Stimulated activated CD4-positive, alpha-beta T cell treated with anti-CD3 and anti-CD28 coated beads, TNF-alpha, amount 100 ng/mL, for 48 hours (primary cell): ENCODE results near the gene ENHO.
"Not testable (repeated sequence)": the region's sequence is repeated elsewhere in the genome, so short reads cannot be mapped to it uniquely, and the experiment has no call there.

Experiments
- DNase-seq, 3 donors: peaks; one replicate each; pipeline ENCODE4 v3.0.0-alpha.2; 2020; ENCODE audit warnings: low read depth in 3 of 3

Gene ENHO

DNA sequence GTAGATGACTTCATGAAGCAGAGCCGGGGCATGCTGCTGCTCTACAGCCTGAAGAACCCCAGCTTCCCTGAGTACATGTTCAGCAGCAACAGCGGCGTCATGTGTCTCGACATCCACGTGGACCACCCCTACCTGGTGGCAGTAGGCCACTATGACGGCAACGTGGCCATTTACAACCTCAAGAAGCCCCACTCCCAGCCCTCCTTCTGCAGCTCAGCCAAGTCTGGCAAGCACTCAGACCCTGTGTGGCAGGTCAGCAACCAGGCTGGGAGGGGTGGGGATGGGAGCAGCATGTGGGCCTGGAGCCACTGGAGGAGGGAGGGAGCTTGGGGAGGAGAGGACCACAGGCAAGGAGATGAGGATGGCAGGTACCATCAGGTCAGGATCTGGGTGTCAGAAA, 16.2 kb downstream of the ENHO start:
- DNase-seq: no peak

DNA sequence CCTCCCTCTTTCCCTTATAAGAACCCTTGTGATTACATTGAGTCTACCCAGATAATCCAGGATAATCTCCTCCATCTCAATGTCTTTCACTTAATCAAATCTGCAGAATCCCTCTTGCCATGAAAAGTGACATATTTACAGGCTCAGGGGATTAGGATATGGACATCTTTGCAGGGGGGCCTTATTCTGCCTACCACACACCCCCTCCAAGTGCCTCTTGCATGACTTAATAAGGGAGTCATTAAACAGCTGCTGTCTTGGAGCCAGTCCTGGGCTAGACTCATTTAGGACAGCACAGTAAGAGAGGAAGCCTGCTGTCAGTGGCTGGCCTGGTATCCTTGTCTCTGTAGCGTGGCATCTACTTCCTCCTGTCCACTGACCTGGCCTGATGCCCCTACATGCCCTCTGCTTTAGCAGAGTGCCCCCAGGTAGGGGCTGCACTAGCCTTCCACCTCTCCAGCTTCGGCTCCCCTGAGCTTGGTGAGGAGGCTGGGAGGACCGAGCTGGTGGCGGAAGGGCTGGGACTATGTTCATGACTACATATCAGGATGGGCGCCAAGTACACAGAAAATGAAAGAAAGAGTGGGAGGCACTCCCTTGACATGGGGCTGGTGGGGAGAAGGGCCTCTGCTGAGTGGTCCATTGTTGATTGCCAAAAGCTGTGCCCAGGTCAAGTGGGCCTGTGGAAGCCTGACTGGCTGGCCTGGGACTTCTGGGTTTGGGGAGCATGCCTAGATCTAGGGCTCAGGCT, 17.2 kb downstream of the ENHO start:
- no peak for DNase-seq

GRCh38 chr9:34503406-34503805, 19.4 kb downstream of the ENHO start:
- no peak for DNase-seq

- DNase-seq: no peak
Observed at GRCh38 chr9:34502891-34503290, 19.9 kb downstream of the ENHO start.

GRCh38 chr9:34502471-34502870, 20.3 kb downstream of the ENHO start:
- no peak for DNase-seq

- no peak for DNase-seq
Observed at GRCh38 chr9:34501889-34502425, 20.8 kb downstream of the ENHO start.

DNA sequence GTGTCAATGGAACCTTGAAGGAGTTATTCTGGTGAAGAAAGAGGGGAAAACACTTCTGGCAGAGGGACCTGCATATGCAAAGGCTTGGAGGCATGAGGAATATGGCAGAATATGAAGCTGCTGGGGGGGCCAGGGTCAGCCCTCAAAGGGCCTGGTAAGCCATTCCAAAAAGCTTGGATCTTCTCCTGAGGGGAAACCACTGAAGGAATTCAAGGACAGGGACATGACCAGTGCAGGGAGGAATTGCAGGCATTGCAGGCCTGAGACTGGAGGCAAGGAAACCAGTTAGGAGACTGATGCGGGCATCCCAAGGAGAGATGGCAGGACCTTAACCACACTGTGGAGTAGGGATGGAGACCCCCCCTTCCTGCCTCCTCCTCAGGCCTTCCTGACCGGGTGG, 21.4 kb downstream of the ENHO start:
- no peak for DNase-seq

GRCh38 chr9:34500623-34501267, 22.0 kb downstream of the ENHO start:
- DNase-seq: peak; percentile 65 to 82 (median 71)

DNA sequence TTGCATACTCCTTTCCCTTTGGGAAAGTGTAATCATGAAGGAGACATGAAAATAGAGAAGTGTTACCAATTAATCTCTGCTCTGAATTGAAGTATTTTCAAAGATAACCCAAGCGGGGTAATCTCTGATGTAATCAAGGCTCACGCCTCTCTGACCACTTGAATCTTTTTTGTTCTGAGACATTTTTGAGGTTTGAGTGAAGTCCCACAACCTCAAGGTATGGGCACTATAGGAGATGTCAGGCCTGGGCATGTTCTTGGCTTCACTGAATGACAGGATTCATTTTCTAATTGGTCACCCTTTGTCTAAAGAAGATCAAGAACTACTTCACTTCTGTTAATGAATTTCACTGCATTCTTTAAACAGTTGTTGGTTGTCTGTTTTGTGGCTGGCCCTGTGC, 23.7 kb downstream of the ENHO start:
- DNase-seq: no peak

GRCh38 chr9:34498553-34498952, 24.2 kb downstream of the ENHO start:
- no peak for DNase-seq

- no peak for DNase-seq
Observed at GRCh38 chr9:34496149-34496712, 26.6 kb downstream of the ENHO start.

DNA sequence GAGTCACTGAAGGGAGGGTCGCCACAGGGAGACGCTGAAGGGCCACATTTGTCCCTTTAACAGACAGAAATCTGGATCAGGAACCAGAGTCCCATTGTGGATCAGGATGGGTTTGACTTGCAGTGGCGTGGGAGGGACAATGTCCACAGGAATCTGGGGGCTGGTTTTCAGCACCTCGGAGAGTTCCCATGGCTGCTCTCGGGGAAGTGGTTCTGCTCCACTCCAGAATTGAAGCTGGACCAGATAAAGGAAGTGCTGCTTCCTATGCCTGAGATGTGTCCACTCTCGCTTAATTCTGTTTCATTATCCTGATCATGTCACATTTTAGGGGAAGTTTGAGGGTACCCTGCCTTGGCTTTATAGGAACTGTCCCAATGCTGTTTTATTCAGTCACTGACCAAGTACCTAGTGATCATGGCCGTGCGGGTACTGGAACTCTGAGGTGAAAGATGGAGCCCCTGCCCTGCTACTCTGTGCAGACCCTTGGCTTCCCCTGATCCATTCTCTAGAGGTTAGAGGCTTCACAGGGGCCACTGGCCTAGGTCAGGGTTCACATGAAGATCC, 28.7 kb downstream of the ENHO start:
- DNase-seq: no peak

DNA sequence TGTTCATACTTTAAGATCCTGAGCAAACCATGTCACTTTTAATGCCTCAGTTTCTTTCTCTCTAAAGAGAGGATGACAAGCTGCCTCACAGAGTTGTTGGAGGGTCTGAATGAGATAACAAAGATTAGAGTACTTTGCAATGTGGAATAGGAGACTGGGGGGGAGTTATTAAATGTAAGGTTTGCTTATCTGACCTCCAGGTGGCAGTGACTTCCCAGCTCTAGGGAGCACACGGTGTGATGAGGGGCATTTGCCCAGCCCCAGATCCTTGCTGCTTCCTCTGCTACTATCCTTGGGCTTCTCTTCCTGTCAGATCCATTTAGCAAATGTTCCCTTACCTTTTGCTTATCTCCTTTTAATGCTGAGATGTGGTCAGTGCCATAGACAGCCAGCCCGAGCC, 30.7 kb downstream of the ENHO start:
- DNase-seq: no peak

GRCh38 chr9:34491596-34491995, 31.2 kb downstream of the ENHO start:
- no peak for DNase-seq

- DNase-seq: no peak
Observed at GRCh38 chr9:34490760-34491159, 32.0 kb downstream of the ENHO start.

DNA sequence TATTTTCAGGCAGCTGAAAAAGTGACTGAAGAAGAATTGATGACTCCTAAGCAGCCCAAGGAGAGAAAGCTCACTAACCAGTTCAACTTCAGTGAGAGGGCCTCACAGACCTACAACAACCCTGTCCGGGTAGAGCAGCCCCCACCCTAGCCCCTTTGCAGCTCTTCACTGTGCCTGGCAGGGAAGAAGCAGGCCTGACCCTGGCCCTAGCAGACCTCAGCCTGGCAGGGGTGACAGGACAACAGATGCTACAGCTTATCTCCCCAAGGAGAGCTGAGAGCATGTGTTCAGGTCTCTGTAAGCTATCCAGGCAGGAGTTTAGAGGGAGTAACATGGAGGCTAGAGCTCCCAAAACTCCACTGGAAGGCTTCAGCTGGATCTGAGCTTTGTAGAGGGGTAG, 32.4 kb downstream of the ENHO start:
- DNase-seq: no peak

GRCh38 chr9:34486572-34486971, 36.2 kb downstream of the ENHO start:
- DNase-seq: no peak

- DNase-seq: no peak
Observed at GRCh38 chr9:34485822-34486221, 37.0 kb downstream of the ENHO start.

GRCh38 chr9:34484678-34485077, 38.1 kb downstream of the ENHO start:
- DNase-seq: no peak

DNA sequence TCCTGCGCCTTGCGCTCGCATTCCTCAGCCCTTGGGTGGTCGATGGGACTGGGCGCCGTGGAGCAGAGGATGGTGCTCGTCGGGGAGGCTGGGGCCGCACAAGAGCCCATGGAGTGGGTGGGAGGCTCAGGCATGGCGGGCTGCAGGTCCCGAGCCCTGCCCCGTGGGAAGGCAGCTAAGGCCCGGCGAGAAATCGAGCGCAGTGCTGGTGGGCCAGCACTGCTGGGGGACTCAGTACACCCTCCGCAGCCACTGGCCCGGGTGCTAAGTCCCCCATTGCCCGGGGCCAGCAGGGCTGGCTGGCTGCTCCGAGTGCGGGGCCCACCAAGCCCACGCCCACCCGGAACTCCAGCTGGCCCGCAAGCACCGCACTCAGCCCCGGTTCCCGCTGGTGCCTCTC, 40.0 kb downstream of the ENHO start:
- DNase-seq: not testable (repeated sequence)

DNA sequence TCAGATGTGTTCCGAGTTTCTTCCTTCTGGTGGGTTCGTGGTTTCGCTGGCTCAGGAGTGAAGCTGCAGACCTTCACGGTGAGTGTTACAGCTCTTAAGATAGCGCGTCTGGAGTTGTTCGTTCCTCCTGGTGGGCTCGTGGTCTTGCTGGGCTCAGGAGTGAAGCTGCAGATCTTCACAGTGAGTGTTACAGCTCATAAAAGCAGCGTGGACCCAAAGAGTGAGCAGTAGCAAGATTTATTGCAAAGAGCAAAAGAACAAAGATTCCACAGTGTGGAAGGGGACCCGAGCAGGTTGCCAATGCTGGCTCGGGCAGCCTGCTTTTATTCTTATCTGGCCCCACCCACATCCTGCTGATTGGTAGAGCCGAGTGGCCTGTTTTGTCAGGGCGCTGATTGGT, 41.2 kb downstream of the ENHO start:
- DNase-seq: not testable (repeated sequence)

DNA sequence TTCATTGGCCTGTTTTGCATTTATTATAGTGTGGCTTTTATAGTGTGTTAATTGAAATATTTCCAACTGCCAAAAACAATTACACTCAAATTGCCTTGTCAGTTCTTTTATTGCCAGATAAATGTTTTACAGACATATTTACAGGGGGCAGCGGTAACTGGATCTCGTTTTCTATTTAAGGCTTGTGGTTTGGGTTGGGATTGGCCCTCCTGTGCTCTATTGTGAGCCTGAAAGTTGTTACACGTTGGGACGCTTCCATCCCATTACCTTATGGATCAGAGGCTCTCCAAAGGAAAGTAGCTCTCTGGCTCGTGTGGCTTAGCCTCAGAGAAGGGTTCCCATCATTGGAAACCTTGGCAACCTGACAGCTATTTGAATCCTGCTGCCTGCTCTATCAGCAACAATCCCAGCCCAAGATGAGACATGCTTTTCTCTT, 43.3 kb downstream of the ENHO start:
- DNase-seq: no peak

DNA sequence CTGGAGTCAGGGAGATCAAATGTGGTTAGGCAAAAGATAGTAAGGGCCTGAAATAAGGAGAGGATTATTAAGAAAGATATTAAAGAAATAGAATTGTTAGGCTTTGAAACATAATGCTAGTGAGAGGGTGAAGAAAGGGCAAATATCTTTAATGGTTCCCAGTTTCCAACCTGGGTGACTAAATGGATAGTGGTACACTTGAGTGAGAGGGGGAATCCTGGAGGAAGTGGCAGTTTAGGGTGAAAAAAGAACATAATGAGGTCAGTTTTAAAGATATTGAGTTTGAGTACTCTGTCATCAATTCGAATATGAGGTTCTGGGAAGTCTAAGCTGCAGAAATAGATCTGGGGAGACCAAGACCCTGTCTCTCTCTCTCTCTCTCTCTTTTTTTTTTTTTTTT, 45.2 kb downstream of the ENHO start:
- DNase-seq: no peak
